A549 (cell line): ENCODE measurements around the gene AFF2. TPM values are rescaled to one million over a fixed set of nuclear protein-coding genes. Genes with fewer than 3 reads are reported as not detected.

Experiments
- ATAC-seq, 2 experiments: fragments of 200-7000 bp in 1 of 2; fragments of >200 bp in 1 of 2; cut with Nextera tagmentation in 1 of 2; cut with Tn5 transposase in 1 of 2; 3 replicates each; pipeline versions ENCODE4 v1.8.0 to v1.9.1; 2018 to 2020; ENCODE audit warnings: mild to moderate bottlenecking in 1 of 2, moderate library complexity in 1 of 2
- CTCF ChIA-PET: fragments of 300-600 bp; sonication (Branson Sonifier 250); formaldehyde crosslinking; extraction: SDS; loops from one replicate; lab custom pipeline; 2021; ENCODE audit warnings: antibody characterized with exemption, inconsistent platforms; lab: Yijun Ruan, JAX
- POLR2A ChIA-PET: fragments of 350-600 bp; formaldehyde crosslinking; extraction: SDS; loops from one replicate; lab custom pipeline; 2021; ENCODE audit warnings: antibody characterized with exemption, inconsistent platforms; lab: Yijun Ruan, JAX
- DNase-seq, 2 experiments: peaks; one replicate each; pipeline versions ENCODE4 v3.0.0 to v3.0.0-alpha.2; 2011 to 2016; ENCODE audit warnings: low read depth in 1 of 2, low spot score in 1 of 2
- FAIRE-seq: peaks from 2 replicates; lab custom pipeline; 2011; peaks lifted over from hg19 to GRCh38; lab: Jason Lieb, UNC
- H3K27ac ChIP-seq, 2 experiments: fragments of >200 bp; sonication (Bioruptor Twin); formaldehyde crosslinking; 3 replicates each; pipeline ENCODE4 v1.5.1; 2016 to 2017
- H3K4me1 ChIP-seq: fragments of >200 bp; sonication (Bioruptor Twin); formaldehyde crosslinking; 3 replicates; pipeline ENCODE4 v1.6.1; 2016
- H3K4me2 ChIP-seq: fragments of >200 bp; sonication (Bioruptor Twin); formaldehyde crosslinking; 3 replicates; pipeline ENCODE4 v1.6.1; 2016
- H3K4me3 ChIP-seq: fragments of >200 bp; sonication (Bioruptor Twin); formaldehyde crosslinking; 3 replicates; pipeline ENCODE4 v1.5.1; 2016
- H3K9me3 ChIP-seq: fragments of >200 bp; sonication (Bioruptor Twin); formaldehyde crosslinking; 3 replicates; pipeline ENCODE4 v1.6.1; 2016
- ATOH8 ChIP-seq: fragments of 250-450 bp; sonication (Bioruptor Pico); IDR thresholded peaks from 2 replicates; pipeline ENCODE4 v1.5.0; 2020; ENCODE audit warnings: low read depth, mild to moderate bottlenecking, moderate library complexity
- CEBPB ChIP-seq, 2 experiments: fragments of >200 bp in 1 of 2; sonication (Bioruptor Twin) in 1 of 2; formaldehyde crosslinking in 1 of 2; IDR thresholded peaks; 2 replicates each; pipeline ENCODE4 v1.6.1; 2012 to 2016
- CHD4 ChIP-seq: fragments of 200-600 bp; sonication (generic); IDR thresholded peaks from 2 replicates; pipeline ENCODE4 v1.6.1; 2016; ENCODE audit warnings: antibody characterized with exemption, mild to moderate bottlenecking, borderline replicate concordance
- EHF ChIP-seq: fragments of 250-450 bp; sonication (Bioruptor Pico); IDR thresholded peaks from 2 replicates; pipeline ENCODE4 v1.5.0; 2020; ENCODE audit warnings: mild to moderate bottlenecking
- EP300 ChIP-seq, 2 experiments: fragments of >200 bp; sonication (Bioruptor Twin); formaldehyde crosslinking; IDR thresholded peaks; 2 replicates in 1 of 2; 3 replicates in 1 of 2; pipeline ENCODE4 v1.6.1; 2016 to 2017
- ESRRA ChIP-seq: fragments of 150-350 bp; IDR thresholded peaks from 2 replicates; pipeline ENCODE4 v1.6.1; 2014; ENCODE audit warnings: mild to moderate bottlenecking, low read length, borderline replicate concordance
- FOSB ChIP-seq: fragments of 250-450 bp; sonication (Bioruptor Pico); IDR thresholded peaks from 2 replicates; pipeline ENCODE4 v1.5.0; 2020; ENCODE audit warnings: mild to moderate bottlenecking, moderate library complexity
- FOSL2 ChIP-seq, 2 experiments: fragments of 450-650 bp in 1 of 2; fragments of >200 bp in 1 of 2; sonication (Bioruptor Twin) in 1 of 2; formaldehyde crosslinking; IDR thresholded peaks; 2 replicates each; pipeline versions ENCODE4 v1.5.0 to v1.6.1; 2016 to 2020; ENCODE audit warnings: mild to moderate bottlenecking in 1 of 2, moderate library complexity in 1 of 2
- GATA3 ChIP-seq: IDR thresholded peaks from 2 replicates; pipeline ENCODE4 v1.6.1; 2012; ENCODE audit warnings: borderline replicate concordance
- HEYL ChIP-seq: fragments of 250-450 bp; sonication (Bioruptor Pico); IDR thresholded peaks from 2 replicates; pipeline ENCODE4 v1.8.0; 2021; ENCODE audit warnings: mild to moderate bottlenecking, moderate library complexity
- HMGXB4 ChIP-seq: fragments of 250-450 bp; sonication (Bioruptor Pico); IDR thresholded peaks from 2 replicates; pipeline ENCODE4 v1.5.0; 2021; ENCODE audit warnings: mild to moderate bottlenecking, moderate library complexity, borderline replicate concordance
- HOXA7 ChIP-seq: fragments of 250-450 bp; sonication (Bioruptor Pico); IDR thresholded peaks from 2 replicates; pipeline ENCODE4 v1.5.0; 2020; ENCODE audit warnings: mild to moderate bottlenecking, moderate library complexity
- HOXB5 ChIP-seq: fragments of 250-450 bp; sonication (Bioruptor Pico); IDR thresholded peaks from 2 replicates; pipeline ENCODE4 v1.5.0; 2020; ENCODE audit warnings: mild to moderate bottlenecking, moderate library complexity
- JUN ChIP-seq, 2 experiments: fragments of >200 bp; sonication (Bioruptor Twin); formaldehyde crosslinking; IDR thresholded peaks; 2 replicates in 1 of 2; 3 replicates in 1 of 2; pipeline ENCODE4 v1.6.1; 2016 to 2017
- MAX ChIP-seq: IDR thresholded peaks from 2 replicates; pipeline ENCODE4 v1.6.1; 2012
- MAZ ChIP-seq: fragments of 150-350 bp; IDR thresholded peaks from 2 replicates; pipeline ENCODE4 v1.6.1; 2014; ENCODE audit warnings: antibody characterized with exemption, low read depth, low read length, borderline replicate concordance
- NFE2L2 ChIP-seq: fragments of 150-350 bp; conservative IDR thresholded peaks from 2 replicates; pipeline ENCODE4 v1.6.1; 2014; ENCODE audit warnings: low read length
- NPAS2 ChIP-seq: fragments of 250-450 bp; sonication (Bioruptor Pico); IDR thresholded peaks from 2 replicates; pipeline ENCODE4 v1.8.0; 2022; ENCODE audit warnings: mild to moderate bottlenecking, moderate library complexity, borderline replicate concordance
- NR3C1 ChIP-seq: fragments of >200 bp; sonication (Bioruptor Twin); formaldehyde crosslinking; IDR thresholded peaks from 3 replicates; pipeline ENCODE4 v1.6.1; 2017
- PBX3 ChIP-seq: IDR thresholded peaks from 2 replicates; pipeline ENCODE4 v1.6.1; 2012
- POLR2AphosphoS2 ChIP-seq: conservative IDR thresholded peaks from 2 replicates; pipeline ENCODE4 v1.6.1; 2012; ENCODE audit warnings: low read length, improper control_type of control experiment, inconsistent platforms
- RAD21 ChIP-seq, 2 experiments: fragments of >200 bp in 1 of 2; sonication (Bioruptor Twin) in 1 of 2; formaldehyde crosslinking in 1 of 2; IDR thresholded peaks in 1 of 2; conservative IDR thresholded peaks in 1 of 2; 2 replicates in 1 of 2; 3 replicates in 1 of 2; pipeline ENCODE4 v1.6.1; 2012 to 2018; ENCODE audit warnings: inconsistent platforms in 1 of 2
- REST ChIP-seq: fragments of 200-600 bp; sonication (generic); IDR thresholded peaks from 2 replicates; pipeline ENCODE4 v1.6.1; 2016; ENCODE audit warnings: antibody characterized with exemption, mild to moderate bottlenecking, moderate library complexity
- SMC3 ChIP-seq: fragments of >200 bp; sonication (Bioruptor Twin); formaldehyde crosslinking; IDR thresholded peaks from 3 replicates; pipeline ENCODE4 v1.6.1; 2018; ENCODE audit warnings: inconsistent platforms
- SREBF2 ChIP-seq: fragments of 450-650 bp; IDR thresholded peaks from 2 replicates; pipeline ENCODE4 v1.6.1; 2014; ENCODE audit warnings: mild to moderate bottlenecking, moderate library complexity
- TP53 ChIP-seq: fragments of 250-450 bp; sonication (Bioruptor Pico); IDR thresholded peaks from 2 replicates; pipeline ENCODE4 v1.5.0; 2021; ENCODE audit warnings: mild to moderate bottlenecking, moderate library complexity
- WGBS: methylation state at CpG from one replicate; pipeline ENCODE4 v1.1.6; 2017; ENCODE audit errors: missing lambda C conversion rate; 5-methylcytosine and 5-hydroxymethylcytosine counted together
- polyA plus RNA-seq, 4 experiments: library from polyadenylated mRNA; depleted of rRNA in 3 of 4; stranded (reverse); fragments of >200 nt; fragmentation: RNase III in 1 of 4; extraction: RNeasy Plus Mini Kit Qiagen cat#74134 plus additional on column Dnase treatment in 1 of 4; gene quantifications; 2 replicates in 3 of 4; 3 replicates in 1 of 4; pipeline ENCODE4 v1.2.3, GENCODE V29; 2011 to 2017
- TF ChIP-seq, protein P1 (sequence below): fragments of >200 bp; sonication (Bioruptor Twin); formaldehyde crosslinking; IDR thresholded peaks from 3 replicates; pipeline ENCODE4 v1.6.1; 2016
- TF ChIP-seq, protein P2 (sequence below): fragments of 150-350 bp; IDR thresholded peaks from 2 replicates; pipeline ENCODE4 v1.6.1; 2014; ENCODE audit warnings: low read depth, mild to moderate bottlenecking, low read length

Gene AFF2
- polyA plus RNA-seq, 2 of the 4 experiments (the other 2 are of a cell fraction): 0.04 TPM; not detected in 1

- H3K4me3 ChIP-seq: no peak overlapping the region
- CTCF ChIA-PET: no interaction called here
- POLR2A ChIA-PET: no interaction called here
- FAIRE-seq (no peak), ATAC-seq (no peak), DNase-seq (no peak)
- H3K27ac ChIP-seq: no peak overlapping the region
- WGBS: 10% methylated on average over 2 of the region's 2 CpGs
- no peaks in the 10 kb centered on the region for H3K4me1 ChIP-seq
- H3K4me2 ChIP-seq: no peak overlapping the region
- no peaks in the 10 kb centered on the region for H3K9me3 ChIP-seq
- TF ChIP-seq MAX (no peak), EHF (no peak), NPAS2 (CRISPR knock-in tag) (no peak), NFE2L2 (no peak), NR3C1 (no peak), RAD21 (conservative IDR thresholded peaks at IDR 0.05 in 1 of 2, IDR thresholded peaks at IDR 0.05 in 1 of 2) (no peak), HOXA7 (CRISPR knock-in tag) (no peak), SREBF2 (no peak), CHD4 (no peak), SMC3 (no peak), GATA3 (no peak), HEYL (CRISPR knock-in tag) (no peak), JUN (IDR thresholded peaks at IDR 0.05) (no peak), PBX3 (no peak), ESRRA (no peak), FOSB (CRISPR knock-in tag) (no peak), FOSL2 (IDR thresholded peaks at IDR 0.05) (no peak), FOSL2 (CRISPR knock-in tag; IDR thresholded peaks at IDR 0.05) (no peak)
- TF ChIP-seq, protein P1, sequence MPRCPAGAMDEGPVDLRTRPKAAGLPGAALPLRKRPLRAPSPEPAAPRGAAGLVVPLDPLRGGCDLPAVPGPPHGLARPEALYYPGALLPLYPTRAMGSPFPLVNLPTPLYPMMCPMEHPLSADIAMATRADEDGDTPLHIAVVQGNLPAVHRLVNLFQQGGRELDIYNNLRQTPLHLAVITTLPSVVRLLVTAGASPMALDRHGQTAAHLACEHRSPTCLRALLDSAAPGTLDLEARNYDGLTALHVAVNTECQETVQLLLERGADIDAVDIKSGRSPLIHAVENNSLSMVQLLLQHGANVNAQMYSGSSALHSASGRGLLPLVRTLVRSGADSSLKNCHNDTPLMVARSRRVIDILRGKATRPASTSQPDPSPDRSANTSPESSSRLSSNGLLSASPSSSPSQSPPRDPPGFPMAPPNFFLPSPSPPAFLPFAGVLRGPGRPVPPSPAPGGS: no peak
Observed at GRCh38 chrX:148534291-148534690, 33.9 kb downstream of the AFF2 start.

GRCh38 chrX:148535639-148536038, 35.2 kb downstream of the AFF2 start:
- ATAC-seq: no peak
- H3K9me3 ChIP-seq: no peaks in the 10 kb centered on the region
- no peak for FAIRE-seq
- no peaks in the 10 kb centered on the region for H3K4me1 ChIP-seq
- no peak overlapping the region for H3K4me2 ChIP-seq
- CTCF ChIA-PET: no interaction called here
- no peak overlapping the region for H3K4me3 ChIP-seq
- WGBS: 9% methylated on average over 4 of the region's 4 CpGs
- no peak for DNase-seq
- no peak overlapping the region for H3K27ac ChIP-seq
- POLR2A ChIA-PET: no interaction called here
- TF ChIP-seq EP300 (IDR thresholded peaks at IDR 0.05) (no peak), TP53 (CRISPR knock-in tag) (no peak), NR3C1 (no peak), POLR2AphosphoS2 (no peak), SREBF2 (no peak), NPAS2 (CRISPR knock-in tag) (no peak), RAD21 (conservative IDR thresholded peaks at IDR 0.05 in 1 of 2, IDR thresholded peaks at IDR 0.05 in 1 of 2) (no peak), REST (no peak), ATOH8 (CRISPR knock-in tag) (no peak), CEBPB (IDR thresholded peaks at IDR 0.05) (no peak), FOSB (CRISPR knock-in tag) (no peak), HOXB5 (CRISPR knock-in tag) (no peak), MAZ (no peak), MAX (no peak), HMGXB4 (CRISPR knock-in tag) (no peak)
- TF ChIP-seq, protein P2, sequence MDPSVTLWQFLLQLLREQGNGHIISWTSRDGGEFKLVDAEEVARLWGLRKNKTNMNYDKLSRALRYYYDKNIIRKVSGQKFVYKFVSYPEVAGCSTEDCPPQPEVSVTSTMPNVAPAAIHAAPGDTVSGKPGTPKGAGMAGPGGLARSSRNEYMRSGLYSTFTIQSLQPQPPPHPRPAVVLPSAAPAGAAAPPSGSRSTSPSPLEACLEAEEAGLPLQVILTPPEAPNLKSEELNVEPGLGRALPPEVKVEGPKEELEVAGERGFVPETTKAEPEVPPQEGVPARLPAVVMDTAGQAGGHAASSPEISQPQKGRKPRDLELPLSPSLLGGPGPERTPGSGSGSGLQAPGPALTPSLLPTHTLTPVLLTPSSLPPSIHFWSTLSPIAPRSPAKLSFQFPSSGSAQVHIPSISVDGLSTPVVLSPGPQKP: no peak
